Putamen (tissue), 1 donor: ENCODE results near the gene SUPT3H.

ENCODE experiments used
- DNase-seq: peaks from one replicate; pipeline ENCODE4 v3.0.0-alpha.2; 2016; ENCODE audit warnings: low spot score

Gene SUPT3H

GRCh38 chr6:45000833-45001232 lies 376.9 kb downstream of the SUPT3H start:
- DNase-seq = no peak

- no peak for DNase-seq
These were observed 378.7 kb downstream of the SUPT3H start for GRCh38 chr6:44999066-44999465.

GRCh38 chr6:44995486-44996132 lies 382.1 kb downstream of the SUPT3H start:
- no peak for DNase-seq

DNA sequence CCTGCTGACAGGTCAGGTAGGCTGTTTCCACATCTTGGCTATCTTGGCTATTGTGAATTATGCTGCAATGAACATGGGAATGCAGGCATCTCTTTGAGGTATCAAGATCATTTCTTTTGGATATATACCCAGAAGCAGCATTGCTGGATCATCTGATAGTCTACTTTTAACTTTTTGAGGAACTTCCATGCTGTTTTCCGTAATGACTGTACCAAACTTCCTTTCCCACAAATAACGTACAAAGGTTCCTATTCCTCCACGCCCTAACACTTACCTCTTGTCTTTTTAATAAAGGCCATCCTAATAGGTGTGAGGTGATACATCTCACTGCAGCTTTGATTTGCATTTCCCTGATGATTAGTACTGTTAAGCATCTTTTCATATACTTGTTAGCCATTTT lies 388.3 kb downstream of the SUPT3H start:
- DNase-seq = no peak

GRCh38 chr6:44985006-44985405 lies 392.7 kb downstream of the SUPT3H start:
- no peak for DNase-seq

GRCh38 chr6:44983467-44984365 lies 394.0 kb downstream of the SUPT3H start:
- DNase-seq = no peak

- DNase-seq = peak; percentile 57
These were observed 396.9 kb downstream of the SUPT3H start for GRCh38 chr6:44980841-44981240.

DNA sequence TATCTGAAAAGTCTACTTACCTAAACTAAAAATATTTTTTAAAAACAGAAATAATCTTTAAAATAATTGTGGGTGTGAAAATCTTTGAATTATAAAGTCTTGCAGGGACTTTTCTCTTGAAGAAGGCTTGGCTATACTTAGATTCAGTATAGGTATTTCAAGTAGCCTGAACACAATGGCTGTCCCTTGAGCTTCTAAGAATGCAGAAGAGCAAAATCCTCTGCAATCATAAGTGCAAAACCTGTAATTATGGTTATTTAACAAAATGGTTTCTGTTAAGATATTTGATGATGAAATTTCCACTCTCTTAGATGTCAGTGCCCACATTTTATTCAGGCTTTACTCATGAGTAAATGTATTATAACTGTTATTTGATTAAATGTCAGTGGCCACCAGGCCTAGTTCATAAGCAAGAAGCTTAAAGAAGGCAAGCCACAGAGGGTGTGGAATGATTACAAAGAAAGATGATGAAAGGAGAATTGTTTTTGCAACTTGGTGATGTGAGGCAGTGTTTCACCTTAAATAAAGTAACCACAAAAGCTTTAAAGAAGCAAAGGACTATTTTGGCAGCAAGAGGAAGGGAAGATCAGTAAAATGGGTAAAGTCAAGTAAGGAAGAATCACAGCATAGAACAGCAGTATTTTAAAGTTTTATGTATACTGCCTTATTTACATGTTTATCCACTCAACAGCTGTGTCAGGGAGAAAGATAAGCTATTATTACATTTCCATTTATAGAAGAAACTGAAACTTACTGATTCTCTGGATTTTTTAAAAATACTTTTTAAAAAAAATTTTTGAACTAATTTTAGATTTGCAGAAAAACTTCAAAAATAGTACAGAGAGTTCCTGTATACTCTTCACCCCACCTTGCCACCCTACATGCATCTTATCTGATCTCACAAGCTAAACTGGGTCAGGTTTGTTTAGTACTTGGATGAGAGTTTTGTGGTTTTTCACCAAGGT lies 400.8 kb downstream of the SUPT3H start:
- DNase-seq = no peak

DNA sequence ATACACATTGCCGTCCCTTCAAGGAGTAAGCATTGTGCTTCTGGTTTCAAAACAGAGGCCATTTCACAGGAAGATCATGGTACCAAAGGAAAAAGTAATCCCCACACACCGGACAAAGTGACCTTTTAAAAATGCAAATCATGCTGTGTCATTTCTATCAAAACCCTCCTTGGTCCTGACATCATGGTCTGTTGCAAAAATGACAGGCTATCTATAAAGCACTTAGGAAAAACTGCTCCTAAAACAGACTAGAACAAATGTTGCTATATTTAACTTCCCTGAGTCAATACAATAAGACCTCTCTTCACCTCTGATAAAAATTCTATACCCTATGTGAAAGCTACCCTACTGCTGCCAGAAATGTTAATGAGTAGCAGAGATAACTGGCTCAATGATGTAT lies 403.2 kb downstream of the SUPT3H start:
- DNase-seq = no peak

- no peak for DNase-seq
These were observed 405.0 kb downstream of the SUPT3H start for GRCh38 chr6:44972709-44973108.

DNA sequence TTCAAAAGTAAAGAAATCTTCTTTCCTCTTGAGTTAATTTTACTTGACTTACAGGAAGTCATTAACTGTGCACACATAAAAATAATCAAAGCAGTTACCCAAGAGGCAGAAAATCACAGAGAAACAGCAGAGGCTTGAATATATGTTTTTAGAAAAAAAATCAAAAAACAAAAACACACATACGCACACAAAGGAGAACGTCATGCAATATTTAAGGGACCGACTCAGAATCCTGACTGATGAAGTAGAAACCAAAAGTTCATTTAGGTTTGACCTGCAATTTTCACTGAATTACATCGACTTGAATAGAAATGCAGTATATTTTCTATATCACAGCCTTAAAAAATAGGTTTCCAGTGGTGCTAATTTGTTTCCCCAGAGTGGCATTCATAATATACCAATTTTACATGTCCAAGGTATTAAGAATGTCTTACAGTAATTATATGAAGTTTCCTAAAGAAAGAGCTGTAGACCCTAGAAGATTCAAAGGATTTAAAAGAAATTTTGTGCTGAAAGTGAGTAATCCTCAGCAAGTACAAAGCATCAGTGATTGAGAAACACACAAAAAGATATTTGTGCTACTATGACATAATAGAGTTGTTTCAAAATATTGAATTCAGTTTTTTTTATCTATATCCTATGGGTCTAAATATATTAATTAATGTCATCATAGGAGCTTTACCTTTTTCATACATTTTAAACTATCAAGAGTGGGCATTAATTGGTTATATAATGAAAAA lies 408.1 kb downstream of the SUPT3H start:
- no peak for DNase-seq

DNA sequence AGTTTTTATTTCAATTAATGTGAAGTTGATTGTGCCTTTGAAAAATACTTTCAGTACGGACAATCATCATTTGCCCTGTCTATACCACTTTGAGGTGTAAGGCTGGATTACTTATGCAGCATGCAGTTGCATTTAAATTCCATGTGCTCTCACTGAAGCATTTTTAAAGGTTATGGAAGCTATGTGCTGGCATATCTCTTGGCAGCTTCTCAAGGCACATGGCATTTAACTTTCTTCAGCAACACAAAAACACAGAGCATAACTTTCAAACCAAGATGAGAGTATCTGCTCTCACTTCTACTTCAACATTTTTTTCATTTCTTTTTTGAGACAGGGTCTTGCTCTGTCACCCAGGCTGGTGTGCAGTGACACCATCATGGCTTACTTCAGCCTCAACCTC lies 410.3 kb downstream of the SUPT3H start:
- DNase-seq = no peak

DNA sequence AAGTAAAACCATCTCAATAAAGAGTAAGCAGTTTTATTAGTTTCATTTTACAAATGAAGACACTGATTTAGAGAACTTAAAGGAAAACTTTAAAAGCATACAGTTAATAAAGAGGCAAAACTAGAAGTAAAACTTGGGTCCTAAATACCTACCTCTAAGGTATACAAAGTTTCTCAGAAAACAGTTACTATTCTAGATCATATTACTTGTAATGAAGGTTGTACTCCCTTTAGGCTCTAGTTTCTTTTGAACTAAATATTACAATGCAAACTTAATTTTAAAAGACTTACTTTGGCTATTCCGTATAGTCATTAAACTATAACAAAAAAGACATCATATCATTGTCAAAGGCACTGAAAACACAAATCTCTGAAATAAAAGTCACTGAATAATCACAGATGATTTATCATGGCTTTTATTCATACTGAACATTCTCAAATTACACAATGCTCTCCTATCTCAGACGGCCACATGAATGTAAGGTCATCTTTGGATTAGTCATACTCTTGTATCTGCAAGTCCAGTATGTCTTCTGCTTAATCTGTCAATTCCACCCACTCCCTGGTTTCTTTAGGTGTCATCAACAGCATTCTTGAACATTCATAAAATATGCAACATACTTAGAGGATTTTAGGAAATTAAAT lies 411.2 kb downstream of the SUPT3H start:
- no peak for DNase-seq

GRCh38 chr6:44965708-44966107 lies 412.0 kb downstream of the SUPT3H start:
- no peak for DNase-seq

GRCh38 chr6:44960898-44961297 lies 416.8 kb downstream of the SUPT3H start:
- DNase-seq = no peak

DNA sequence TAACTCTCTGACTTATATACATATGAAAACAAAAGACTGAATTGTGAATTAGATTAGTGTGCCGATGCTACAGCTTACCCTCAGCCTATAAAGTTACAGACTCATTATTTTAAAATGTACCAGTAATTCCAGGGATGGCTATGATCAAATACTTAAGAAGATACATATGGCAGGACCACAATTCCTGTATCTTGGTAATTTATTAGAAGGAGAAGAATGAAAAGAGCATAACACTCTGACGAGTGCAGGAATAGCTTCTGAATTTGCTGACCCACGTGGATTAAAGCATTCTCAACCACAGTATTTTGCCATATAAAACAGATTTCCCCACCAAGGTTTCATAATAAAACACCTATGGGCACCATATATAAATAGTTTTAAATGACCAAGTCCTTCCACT lies 418.1 kb downstream of the SUPT3H start:
- DNase-seq = no peak

- no peak for DNase-seq
These were observed 420.6 kb downstream of the SUPT3H start for GRCh38 chr6:44957156-44957555.

DNA sequence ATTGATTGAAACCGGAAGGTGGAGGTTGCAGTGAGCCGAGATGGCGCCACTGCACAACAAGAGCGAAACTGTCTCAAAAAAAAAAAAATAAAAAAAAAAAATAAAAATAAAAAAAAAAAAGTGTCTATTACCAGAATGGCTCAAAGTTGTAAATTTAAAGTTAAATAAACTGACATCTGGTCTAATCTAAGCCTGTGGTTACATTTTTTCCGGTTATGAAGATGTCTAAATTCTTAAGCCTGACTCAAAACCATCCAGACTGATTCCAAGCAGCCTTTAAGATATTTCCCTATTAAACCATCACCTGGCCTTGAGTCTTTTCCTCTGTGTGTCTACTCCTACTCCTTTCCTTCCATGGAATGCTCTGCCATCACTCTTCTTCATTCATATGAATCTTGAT lies 421.3 kb downstream of the SUPT3H start:
- no peak for DNase-seq

DNA sequence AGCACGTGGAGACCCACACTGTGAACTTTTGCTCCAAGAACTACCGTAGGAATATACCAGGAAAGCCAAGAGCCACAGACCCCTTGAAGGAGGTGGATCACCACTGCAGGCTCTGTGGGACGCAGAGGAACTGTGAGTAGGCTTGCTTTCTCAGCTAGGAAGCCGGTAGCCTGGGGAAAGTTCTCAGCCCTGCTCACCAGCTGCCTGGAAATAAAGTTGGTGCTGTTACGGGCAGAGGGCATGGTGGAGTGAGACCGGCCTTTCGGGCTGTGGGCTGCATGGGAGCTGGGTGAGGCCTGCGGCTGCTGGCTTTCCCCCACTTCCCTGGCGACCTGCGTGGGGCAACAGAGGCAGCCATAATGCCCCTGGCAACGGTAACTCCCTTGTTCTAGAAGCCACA lies 422.6 kb downstream of the SUPT3H start:
- no peak for DNase-seq

DNA sequence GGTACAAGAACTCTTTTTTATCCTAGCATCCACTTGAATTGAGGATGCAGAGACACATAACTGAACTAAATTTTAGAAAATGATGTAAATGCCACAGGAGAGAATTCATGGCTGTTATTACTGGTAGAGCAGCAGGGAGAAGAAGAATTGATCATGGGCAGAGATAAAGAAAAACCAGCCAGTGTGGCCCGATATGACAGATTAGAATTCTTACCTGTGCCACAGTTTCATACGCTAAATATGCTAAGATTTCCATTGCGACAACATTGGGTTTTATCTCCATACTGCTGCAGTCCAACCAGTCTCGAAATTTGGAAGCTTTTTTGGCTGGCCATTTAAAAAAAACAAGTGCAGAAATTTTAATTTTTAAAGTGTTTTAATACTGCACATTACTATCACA lies 423.5 kb downstream of the SUPT3H start:
- DNase-seq = no peak

DNA sequence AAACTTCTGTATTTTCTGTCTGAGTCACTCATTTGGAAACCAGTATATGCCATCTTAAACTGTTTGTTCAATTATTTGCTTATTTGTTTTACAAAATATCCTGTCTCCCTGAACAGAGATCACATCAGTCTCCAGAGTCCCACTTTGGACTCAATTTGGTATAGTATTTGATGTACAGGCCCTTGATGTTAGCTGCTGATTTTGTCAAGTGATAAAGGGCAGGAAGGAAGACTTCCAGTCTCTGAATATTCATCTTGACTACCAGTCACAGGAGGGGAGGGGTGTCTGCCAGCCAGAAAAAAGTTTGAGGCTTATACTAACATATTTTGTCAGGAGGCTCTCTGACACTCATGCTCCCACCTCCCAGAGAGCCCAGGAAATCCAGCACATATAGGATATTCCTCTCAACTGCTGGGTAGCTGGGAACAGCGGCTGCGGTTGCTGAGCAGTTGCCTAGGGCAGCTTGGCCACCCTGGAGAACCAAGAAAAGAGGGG lies 426.4 kb downstream of the SUPT3H start:
- DNase-seq = no peak
